PC-3 (cell line): ENCODE results near the gene PCDHB11.
"Not testable (repeated sequence)": the region's sequence is repeated elsewhere in the genome, so short reads cannot be mapped to it uniquely, and the experiment has no call there.

Source experiments
- CTCF ChIP-seq: fragments of 300-600 bp; sonication (generic); conservative IDR thresholded peaks from 2 replicates; pipeline ENCODE4 v1.5.1; 2017; ENCODE audit warnings: antibody characterized with exemption, low read depth, mild to moderate bottlenecking, low read length
- EZH2 ChIP-seq: fragments of 300-600 bp; sonication (generic); IDR thresholded peaks from one replicate; pipeline ENCODE4 v1.6.1; 2017; ENCODE audit warnings: antibody characterized with exemption, mild to moderate bottlenecking, low read length; ENCODE audit not compliant: unreplicated experiment
- EZH2phosphoT487 ChIP-seq: fragments of 300-600 bp; sonication (generic); IDR thresholded peaks from 2 replicates; pipeline ENCODE4 v1.6.1; 2018; ENCODE audit warnings: mild to moderate bottlenecking, antibody characterized with exemption, low read length, borderline replicate concordance

GRCh38 chr5:141224844-141225243 lies 25.4 kb downstream of the PCDHB11 start:
- TF ChIP-seq EZH2, CTCF, EZH2phosphoT487: not testable (repeated sequence)
